Left ventricle myocardium inferior (tissue), 1 donor: ENCODE results near the gene CRYBG1. TPM values are rescaled to one million over a fixed set of nuclear protein-coding genes. Genes with fewer than 3 reads are reported as not detected.

Experiments
- DNase-seq: peaks from one replicate; pipeline ENCODE4 v3.0.0-alpha.2; 2020
- H3K27ac ChIP-seq: fragments of 200-600 bp; replicated peaks from 2 replicates; pipeline ENCODE4 v1.8.0; 2021
- H3K27me3 ChIP-seq: fragments of 200-600 bp; 2 replicates; pipeline ENCODE4 v1.8.0; 2021; ENCODE audit warnings: low read depth
- H3K36me3 ChIP-seq: fragments of 200-600 bp; 2 replicates; pipeline ENCODE4 v1.8.0; 2021
- H3K4me1 ChIP-seq: fragments of 200-600 bp; 2 replicates; pipeline ENCODE4 v1.8.0; 2021
- H3K4me3 ChIP-seq: fragments of 200-600 bp; 2 replicates; pipeline ENCODE4 v1.8.0; 2021; ENCODE audit warnings: mild to moderate bottlenecking, moderate library complexity
- H3K9me3 ChIP-seq: fragments of 200-600 bp; replicated peaks from 2 replicates; pipeline ENCODE4 v1.8.0; 2021
- CTCF ChIP-seq: fragments of 200-600 bp; IDR thresholded peaks from 2 replicates; pipeline ENCODE4 v1.8.0; 2021; ENCODE audit warnings: antibody characterized with exemption, mild to moderate bottlenecking, borderline replicate concordance
- intact Hi-C: fragments of 100-400 bp; cut with micrococcal nuclease; formaldehyde crosslinking; loops from one replicate; pipeline ENCODE4 v1.11.0; 2022
- total RNA-seq: library from RNA; stranded (reverse); fragmentation: NEBNext Ultra II Directional; extraction: Animal tissue kit (Norgen Biotek cat#: 25700); gene quantifications from one replicate; pipeline ENCODE4 v1.2.1, GENCODE V29; 2021
- donor health status: DM: no; HTN: yes; CAD: no; lungs with severe emphysema.

CRYBG1 gene
- total RNA-seq, 1 donor from 2014 or later: 1.3 TPM

GRCh38 chr6:106431972-106432371, 71.5 kb downstream of the CRYBG1 start:
- Histone ChIP-seq H3K4me3 (no peak overlapping the region), H3K27ac (no peak overlapping the region), H3K9me3 (no peaks in the 10 kb centered on the region), H3K4me1 (no peaks in the 10 kb centered on the region), H3K27me3 (peaks cover 14% of the 10 kb centered on the region), H3K36me3 (no peaks in the 10 kb centered on the region)
- no peak for TF ChIP-seq CTCF
- no peak for DNase-seq
- intact Hi-C loops: no loop called here

GRCh38 chr6:106434530-106434929, 74.0 kb downstream of the CRYBG1 start:
- intact Hi-C loops: no loop called here
- no peak overlapping the region for H3K27ac ChIP-seq
- H3K4me3 ChIP-seq: no peak overlapping the region
- no peaks in the 10 kb centered on the region for H3K4me1 ChIP-seq
- no peak for TF ChIP-seq CTCF
- H3K27me3 ChIP-seq: peaks cover 33% of the 10 kb centered on the region
- H3K36me3 ChIP-seq: no peaks in the 10 kb centered on the region
- DNase-seq: no peak
- no peaks in the 10 kb centered on the region for H3K9me3 ChIP-seq

GRCh38 chr6:106439459-106439858, 78.9 kb downstream of the CRYBG1 start:
- Histone ChIP-seq H3K27me3 (peaks cover 74% of the 10 kb centered on the region), H3K27ac (no peak overlapping the region), H3K36me3 (no peaks in the 10 kb centered on the region), H3K9me3 (no peaks in the 10 kb centered on the region), H3K4me1 (no peaks in the 10 kb centered on the region), H3K4me3 (no peak overlapping the region)
- no peak for TF ChIP-seq CTCF
- no peak for DNase-seq
- intact Hi-C loops: no loop called here

GRCh38 chr6:106440546-106440945, 80.0 kb downstream of the CRYBG1 start:
- TF ChIP-seq CTCF: no peak
- Histone ChIP-seq H3K9me3 (no peaks in the 10 kb centered on the region), H3K4me3 (no peak overlapping the region), H3K36me3 (no peaks in the 10 kb centered on the region), H3K27ac (no peak overlapping the region), H3K4me1 (no peaks in the 10 kb centered on the region), H3K27me3 (peaks cover 76% of the 10 kb centered on the region)
- no peak for DNase-seq
- intact Hi-C loops: loop anchor here (10.0 kb wide), 1 partner anchor 534 kb away; the partner anchor contains the start of gene CD24

- intact Hi-C loops: loop anchor here (10.0 kb wide), 1 partner anchor 532 kb away; the partner anchor contains the start of gene CD24
- Histone ChIP-seq H3K4me3 (no peak overlapping the region), H3K9me3 (no peaks in the 10 kb centered on the region), H3K27me3 (peaks cover 70% of the 10 kb centered on the region), H3K36me3 (no peaks in the 10 kb centered on the region), H3K27ac (no peak overlapping the region), H3K4me1 (no peaks in the 10 kb centered on the region)
- DNase-seq: no peak
- no peak for TF ChIP-seq CTCF
Observed at GRCh38 chr6:106442395-106442794, 81.9 kb downstream of the CRYBG1 start.
